NCI-H187 treated with DMSO at 0.1 percent for 48 hours (cell line): ENCODE data around the gene MYO3B.
"Not testable (repeated sequence)": the region's sequence is repeated elsewhere in the genome, so short reads cannot be mapped to it uniquely, and the experiment has no call there.

ENCODE experiments used
- DNase-seq: peaks from one replicate; lab custom pipeline; 2025; lab: John Stamatoyannopoulos, UW

MYO3B gene

DNA sequence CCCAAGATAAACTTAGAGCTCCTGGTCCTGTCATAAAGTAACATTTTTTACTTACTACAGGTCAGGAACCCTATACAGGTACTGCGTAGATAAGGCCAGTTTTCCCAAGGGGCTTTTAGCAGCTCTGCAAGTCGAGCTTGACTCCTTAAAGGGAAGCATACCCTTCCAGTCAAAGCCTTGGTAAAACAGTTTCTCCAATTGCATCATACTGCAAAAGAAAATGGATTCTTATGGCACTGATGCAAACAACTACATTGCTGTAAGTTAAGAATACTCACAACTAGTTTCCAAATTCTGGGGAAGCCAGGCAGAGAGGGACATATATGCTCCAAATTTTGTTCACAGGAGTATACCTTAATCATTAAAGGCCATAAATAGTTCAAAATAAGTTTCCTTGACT, 31.0 kb downstream of the MYO3B start:
- DNase-seq = no peak

DNA sequence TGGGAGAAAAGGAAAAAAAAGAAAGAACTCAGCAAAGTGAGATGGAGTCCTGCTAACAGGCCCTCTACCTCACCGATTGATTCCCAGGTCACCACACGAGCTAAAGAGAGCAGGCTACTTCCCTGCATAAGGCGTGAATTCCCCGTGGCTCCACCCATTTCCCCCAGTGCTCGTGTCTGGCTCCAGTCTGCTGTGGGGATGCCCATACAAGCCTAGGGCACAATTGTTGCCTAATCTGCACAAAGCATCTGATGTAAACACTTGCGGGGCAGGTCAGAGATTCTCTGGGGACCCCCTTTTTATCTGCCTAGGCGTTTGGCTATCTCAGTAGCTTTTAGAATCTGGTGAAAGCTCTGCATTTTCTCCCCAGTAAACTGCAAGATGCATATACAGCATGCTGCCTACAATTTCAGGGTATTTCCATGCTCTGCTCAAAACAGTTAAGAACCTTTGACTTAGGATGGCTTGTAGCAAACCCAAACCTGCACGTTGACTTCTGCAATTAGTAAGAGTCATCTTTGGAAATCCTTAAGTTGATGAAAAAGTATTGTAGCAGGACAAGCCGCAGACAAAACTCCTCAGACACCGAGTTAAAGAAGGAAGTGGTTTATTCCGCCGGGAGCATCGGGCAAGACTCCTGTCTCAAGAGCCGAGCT, 34.8 kb downstream of the MYO3B start:
- DNase-seq = no peak

DNA sequence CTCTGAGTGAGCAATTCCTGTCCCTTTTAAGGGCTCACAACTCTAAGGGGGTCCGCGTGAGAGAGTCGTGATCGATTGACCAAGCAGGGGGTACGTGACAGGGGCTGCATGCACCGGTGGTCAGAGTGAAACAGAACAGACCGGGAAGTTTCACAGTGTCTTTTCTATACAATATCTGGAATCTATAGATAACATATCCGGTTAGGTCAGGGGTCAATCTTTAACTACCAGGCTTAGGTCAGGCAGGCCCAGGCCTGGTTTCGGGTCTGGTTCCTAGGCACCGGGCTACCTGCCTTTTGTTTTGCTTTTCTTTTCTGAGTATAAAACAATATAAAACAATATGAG, 35.3 kb downstream of the MYO3B start:
- not testable (repeated sequence) for DNase-seq

- DNase-seq = no peak
Observed at GRCh38 chr2:170213651-170214050, 35.7 kb downstream of the MYO3B start.

DNA sequence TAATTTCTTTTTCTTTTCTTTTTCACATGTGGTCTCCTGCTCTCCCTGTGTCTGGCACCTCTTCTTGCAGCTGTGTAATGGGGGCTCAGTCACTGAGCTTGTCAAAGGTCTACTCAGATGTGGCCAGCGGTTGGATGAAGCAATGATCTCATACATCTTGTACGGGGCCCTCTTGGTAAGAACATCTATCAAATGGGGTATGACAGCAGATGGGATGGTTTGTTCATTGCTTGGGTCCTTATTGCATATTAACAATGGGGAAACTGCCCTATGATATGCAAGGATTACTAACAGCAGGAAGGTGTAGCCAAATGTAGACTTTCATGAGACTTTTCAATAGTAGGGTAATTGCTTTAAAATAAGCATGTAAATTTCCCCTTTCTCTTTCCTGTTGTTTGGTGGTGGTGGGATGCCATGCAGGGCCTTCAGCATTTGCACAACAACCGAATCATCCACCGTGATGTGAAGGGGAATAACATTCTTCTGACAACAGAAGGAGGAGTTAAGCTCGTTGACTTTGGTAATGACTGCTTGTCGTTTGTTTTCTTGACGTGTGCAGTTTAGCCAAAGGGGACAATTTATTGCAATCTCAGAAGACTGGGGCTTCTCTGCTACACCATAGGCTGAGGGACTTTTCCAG, 36.5 kb downstream of the MYO3B start:
- no peak for DNase-seq

DNA sequence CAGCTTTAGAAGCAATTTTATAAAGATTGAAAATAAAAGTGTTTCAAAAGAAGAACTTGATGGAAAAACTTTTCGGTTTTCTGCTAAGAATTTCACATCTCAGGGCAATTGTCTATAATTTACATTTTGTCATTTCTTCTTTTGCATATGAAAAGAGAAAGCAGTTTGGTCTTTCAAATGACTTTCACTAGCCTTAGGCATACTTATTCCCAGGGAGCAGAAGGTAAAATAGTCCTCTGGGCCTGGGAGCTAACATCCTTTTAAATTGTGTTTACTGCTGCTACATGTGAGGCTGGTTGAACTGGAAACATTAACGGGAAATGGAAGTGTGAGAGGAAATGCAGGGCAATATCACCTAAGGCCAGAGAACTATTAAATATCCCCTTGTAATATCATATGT, 37.1 kb downstream of the MYO3B start:
- DNase-seq = no peak

- no peak for DNase-seq
Observed at GRCh38 chr2:170216428-170216827, 38.5 kb downstream of the MYO3B start.

GRCh38 chr2:170216981-170217380, 39.0 kb downstream of the MYO3B start:
- DNase-seq = no peak

- no peak for DNase-seq
Observed at GRCh38 chr2:170217778-170218251, 39.9 kb downstream of the MYO3B start.

DNA sequence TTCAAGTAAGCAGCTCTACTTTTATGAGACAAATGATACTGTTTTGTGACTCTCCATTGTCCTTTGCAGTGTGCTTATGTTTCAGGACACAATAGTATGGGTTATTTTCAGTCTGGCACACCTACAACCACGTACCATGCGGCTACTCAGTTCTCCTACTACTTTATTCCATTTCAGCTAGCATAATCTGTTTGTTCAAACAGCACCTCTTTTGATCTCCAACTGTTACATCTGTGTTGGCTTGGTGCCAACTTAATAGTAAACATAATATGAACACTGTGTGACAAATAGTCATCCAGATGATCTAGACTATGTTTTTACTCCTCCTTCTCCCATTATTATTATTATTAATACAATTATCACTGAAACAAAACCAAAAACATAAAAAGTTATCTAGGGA, 40.5 kb downstream of the MYO3B start:
- DNase-seq = no peak

GRCh38 chr2:170218931-170219330, 41.0 kb downstream of the MYO3B start:
- DNase-seq = no peak

DNA sequence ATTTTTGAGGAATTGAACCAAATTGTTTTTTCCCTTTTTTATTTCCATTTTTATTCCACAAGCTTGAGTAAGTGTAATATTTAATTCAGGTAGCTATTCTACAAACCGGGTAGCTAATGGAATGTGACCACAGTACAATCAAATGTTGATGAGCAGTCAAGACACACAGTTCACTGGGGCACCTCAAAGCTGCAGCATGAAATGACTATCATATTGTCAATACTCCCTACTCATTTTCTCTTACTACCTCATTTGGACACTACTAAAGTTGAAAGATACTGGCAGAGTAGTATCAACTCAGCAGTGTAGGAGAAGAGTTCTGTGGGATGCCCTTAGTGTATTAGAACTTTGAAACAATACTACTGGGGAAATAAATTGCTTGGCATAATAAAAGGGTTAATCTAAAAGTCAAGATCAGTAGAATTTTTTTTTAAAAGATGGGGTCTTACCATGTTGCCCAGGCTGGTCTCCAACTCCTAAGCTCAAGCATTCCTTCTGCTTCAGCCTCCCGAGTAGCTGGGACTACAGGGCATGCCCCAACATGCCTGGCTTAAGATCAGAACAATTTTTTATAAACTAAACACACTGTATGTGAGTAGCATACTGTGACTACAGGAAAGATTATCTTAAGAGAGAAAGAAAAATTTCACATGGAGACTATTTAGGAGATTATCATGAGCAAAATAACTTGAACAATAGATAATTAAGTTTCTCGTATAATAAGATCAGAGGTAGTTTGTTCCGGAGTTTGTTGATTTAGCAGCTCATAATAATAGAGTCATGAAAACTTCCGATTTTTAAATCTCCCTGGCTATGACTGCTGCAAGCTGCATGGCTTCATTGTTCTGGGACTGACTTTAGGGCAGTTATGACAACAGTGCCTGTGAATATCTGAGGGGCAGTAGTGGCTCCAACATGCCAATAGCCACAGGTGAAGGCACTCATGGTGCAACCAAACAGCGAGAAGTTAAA, 43.7 kb downstream of the MYO3B start:
- DNase-seq = no peak

- no peak for DNase-seq
Observed at GRCh38 chr2:170222298-170222697, 44.4 kb downstream of the MYO3B start.

- no peak for DNase-seq
Observed at GRCh38 chr2:170222842-170223241, 44.9 kb downstream of the MYO3B start.

DNA sequence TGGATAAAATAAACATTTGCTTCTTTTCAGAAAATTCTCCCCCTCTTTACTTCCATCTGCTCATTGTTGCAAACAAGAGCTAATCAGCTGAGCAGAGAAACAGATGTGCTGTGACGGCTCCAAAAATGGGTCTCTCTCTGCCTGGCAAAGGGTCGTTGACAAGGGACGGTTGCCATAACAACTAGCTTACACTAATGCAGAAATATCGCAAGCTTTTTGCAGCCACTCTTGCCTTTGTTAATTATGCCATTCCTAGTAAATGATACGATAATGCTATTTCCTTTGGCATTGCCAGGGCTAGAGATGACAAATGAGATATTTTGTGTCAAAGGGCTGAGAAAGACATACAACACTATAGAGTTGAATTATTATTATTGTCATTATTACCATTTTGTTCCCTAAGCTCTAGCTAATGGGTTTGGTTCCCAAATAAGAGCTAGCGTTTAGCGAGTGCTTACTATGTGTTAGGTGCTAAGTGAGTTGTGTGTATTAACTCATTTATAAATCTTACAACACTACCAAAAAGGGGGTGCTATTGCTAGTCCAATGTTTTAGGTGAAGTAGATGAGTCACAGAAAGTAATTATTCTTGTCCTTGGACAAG, 46.8 kb downstream of the MYO3B start:
- DNase-seq = no peak

- no peak for DNase-seq
Observed at GRCh38 chr2:170226216-170226615, 48.3 kb downstream of the MYO3B start.

GRCh38 chr2:170227507-170227947, 49.6 kb downstream of the MYO3B start:
- DNase-seq = no peak

DNA sequence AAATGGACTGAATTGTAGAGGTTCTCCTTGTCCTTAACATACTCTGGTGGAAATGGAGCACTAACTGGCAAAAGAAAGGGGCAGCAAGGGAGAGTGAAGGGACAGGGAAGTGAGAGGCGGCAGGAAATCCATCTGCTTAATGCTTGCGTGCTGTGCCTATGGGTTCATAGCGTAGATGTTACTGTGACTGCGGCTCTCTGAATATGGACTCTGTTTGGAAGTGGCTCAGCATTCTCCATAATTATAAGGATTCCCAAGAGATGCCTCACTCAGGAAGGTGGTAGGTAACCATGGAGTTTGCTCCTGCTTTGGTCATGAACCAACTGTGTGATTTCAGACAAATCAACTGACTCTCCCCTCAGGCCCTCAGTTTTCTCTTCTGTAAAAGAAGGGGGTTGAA, 50.0 kb downstream of the MYO3B start:
- no peak for DNase-seq

DNA sequence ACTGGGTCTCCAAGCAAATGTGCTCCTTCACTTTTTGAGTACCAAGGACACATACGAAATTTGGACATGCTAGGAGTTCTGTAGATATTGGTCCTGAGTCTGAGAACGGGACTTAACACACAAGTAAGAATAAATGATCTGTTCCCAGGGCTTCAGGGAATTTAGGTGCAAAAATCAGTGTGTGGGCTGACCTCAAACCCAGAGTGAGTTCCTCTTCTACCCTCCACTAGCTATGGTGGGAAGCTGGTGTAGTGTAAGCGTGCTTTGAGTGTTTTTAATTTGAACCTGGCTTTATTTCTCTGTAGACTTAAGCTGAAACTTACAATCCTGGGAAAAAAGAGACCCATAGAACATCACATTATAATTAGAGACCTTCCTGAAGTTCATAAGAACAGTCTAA, 50.5 kb downstream of the MYO3B start:
- DNase-seq = no peak

DNA sequence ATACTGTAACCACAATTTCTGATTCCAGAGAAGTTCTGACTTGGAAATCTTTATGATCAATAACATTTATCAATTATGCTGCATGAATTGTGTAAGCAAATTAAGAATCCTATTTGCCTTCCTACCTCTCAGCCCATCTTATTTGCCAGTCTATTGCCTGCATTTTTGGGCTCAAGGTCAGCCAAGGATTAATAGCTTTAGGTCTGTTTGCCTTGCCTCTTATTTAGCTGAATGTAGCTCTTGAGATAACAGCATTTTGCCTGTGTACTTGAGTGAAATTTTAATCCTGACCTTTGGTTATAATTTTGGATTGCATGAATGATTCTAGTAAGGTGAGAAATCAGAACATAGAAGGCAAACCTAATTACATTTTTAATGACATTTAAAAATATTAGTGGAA, 51.2 kb downstream of the MYO3B start:
- no peak for DNase-seq

GRCh38 chr2:170229744-170230143, 51.8 kb downstream of the MYO3B start:
- DNase-seq = no peak
